ENCODE results near the gene TEAD3. TPM values are rescaled to one million over a fixed set of nuclear protein-coding genes. Genes with fewer than 3 reads are reported as not detected.

TEAD3 gene
- total and polyA plus RNA-seq, 2 experiments from 2014 or later: 15.0 to 26.5 TPM

GRCh38 chr6:35477551-35478179, 19.2 kb downstream of the TEAD3 start:
- peaks cover 19% of the 10 kb centered on the region for H3F3A ChIP-seq (replicated peaks; ENCODE audit: low read depth)
- no peaks in the 10 kb centered on the region for H3K9me2 ChIP-seq (ENCODE audit: insufficient read depth)
- ATAC-seq (no peak), DNase-seq (ENCODE audit: low spot score) (no peak)
- no peak overlapping the region for H3K4me3 ChIP-seq
- peaks cover 43% of the 10 kb centered on the region for H3K36me3 Mint-ChIP-seq (ENCODE audit: low read depth)
- 0 out of 2 replicates have a peak, but pooled peaks cover 8% of the 10 kb centered on the region for H3K36me3 ChIP-seq (ENCODE audit: insufficient read depth)
- no peak for TF ChIP-seq STAT1 (IDR thresholded peaks at IDR 0.05; ENCODE audit: unreplicated experiment)
- no peak for TF ChIP-seq EZH2phosphoT487 (IDR thresholded peaks at IDR 0.05; ENCODE audit: unreplicated experiment)
- TF ChIP-seq REST (IDR thresholded peaks at IDR 0.05; ENCODE audit: unreplicated experiment): no peak
- H3K27me3 ChIP-seq (ENCODE audit: insufficient read depth): no peaks in the 10 kb centered on the region
- no peaks in the 10 kb centered on the region for H3K4me1 ChIP-seq (ENCODE audit: insufficient read depth)
- H2AFZ ChIP-seq: no peak overlapping the region
- H3K9me3 Mint-ChIP-seq: no peaks in the 10 kb centered on the region; the same call in 1 of the 3 replicates
- H4K20me1 ChIP-seq (replicated peaks; ENCODE audit: insufficient read depth): peaks cover 6% of the 10 kb centered on the region; the same call in 1 of the 2 replicates
- H3K4me1 Mint-ChIP-seq: peaks cover 16% of the 10 kb centered on the region
- H3K27ac ChIP-seq (ENCODE audit: low read depth): no peak overlapping the region
- H3K4me3 Mint-ChIP-seq: no peak overlapping the region
- no peak overlapping the region for H3K4me2 ChIP-seq
- H3K27ac Mint-ChIP-seq: no peak overlapping the region; the same call in 1 of the 2 replicates
- H3K79me2 ChIP-seq (replicated peaks; ENCODE audit: insufficient read depth): no peaks in the 10 kb centered on the region
- peaks cover 33% of the 10 kb centered on the region for H3K27me3 Mint-ChIP-seq (ENCODE audit: insufficient read depth, low read depth, poor library complexity)

DNA sequence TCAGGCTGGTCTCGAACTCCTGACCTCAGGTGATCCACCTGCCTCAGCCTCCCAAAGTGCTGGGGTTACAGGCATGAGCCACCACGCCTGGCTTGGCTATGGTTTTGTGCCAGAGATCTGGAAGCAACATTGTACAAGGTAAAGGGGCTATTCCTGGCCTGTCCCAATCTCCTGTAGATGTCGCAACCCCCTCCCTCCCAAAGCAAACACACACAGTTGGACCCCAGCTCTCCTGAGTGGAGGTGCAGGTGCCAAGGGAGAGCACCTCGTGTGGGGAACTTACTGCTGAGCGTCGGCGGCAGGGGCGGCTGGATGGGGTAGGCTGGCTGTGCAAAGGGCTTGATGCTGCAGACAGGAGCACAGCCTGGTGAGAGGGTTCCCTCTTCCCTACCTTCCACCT, 19.9 kb downstream of the TEAD3 start:
- Mint-ChIP-seq H3K27ac (0 out of 2 replicates have a peak overlapping the region, but pooled peaks have one; percentile 56), H3K4me1 (peaks cover 20% of the 10 kb centered on the region), H3K9me3 (no peaks in the 10 kb centered on the region; the same call in 1 of the 3 replicates), H3K36me3 (ENCODE audit: low read depth) (peaks cover 49% of the 10 kb centered on the region), H3K27me3 (ENCODE audit: insufficient read depth, low read depth, poor library complexity) (peaks cover 36% of the 10 kb centered on the region), H3K4me3 (no peak overlapping the region)
- Histone ChIP-seq H2AFZ (no peak overlapping the region), H3K4me3 (no peak overlapping the region), H3K27ac (ENCODE audit: low read depth) (no peak overlapping the region), H3K4me2 (no peak overlapping the region), H3K4me1 (ENCODE audit: insufficient read depth) (peaks cover 5% of the 10 kb centered on the region; the same call in 1 of the 2 replicates), H3K36me3 (ENCODE audit: insufficient read depth) (peaks cover 14% of the 10 kb centered on the region), H3K9me2 (ENCODE audit: insufficient read depth) (no peaks in the 10 kb centered on the region), H3K27me3 (ENCODE audit: insufficient read depth) (no peaks in the 10 kb centered on the region), H4K20me1 (replicated peaks; ENCODE audit: insufficient read depth) (peaks cover 10% of the 10 kb centered on the region; the same call in 1 of the 2 replicates), H3F3A (replicated peaks; ENCODE audit: low read depth) (peaks cover 25% of the 10 kb centered on the region), H3K79me2 (replicated peaks; ENCODE audit: insufficient read depth) (no peaks in the 10 kb centered on the region)
- no peak for ATAC-seq
- TF ChIP-seq CTCF (conservative IDR thresholded peaks at IDR 0.05; ENCODE audit: low read depth in 2 of 2) (no peak), EZH2 (IDR thresholded peaks at IDR 0.05; ENCODE audit: low read depth, unreplicated experiment) (no peak)
- TF ChIP-seq, protein P1, sequence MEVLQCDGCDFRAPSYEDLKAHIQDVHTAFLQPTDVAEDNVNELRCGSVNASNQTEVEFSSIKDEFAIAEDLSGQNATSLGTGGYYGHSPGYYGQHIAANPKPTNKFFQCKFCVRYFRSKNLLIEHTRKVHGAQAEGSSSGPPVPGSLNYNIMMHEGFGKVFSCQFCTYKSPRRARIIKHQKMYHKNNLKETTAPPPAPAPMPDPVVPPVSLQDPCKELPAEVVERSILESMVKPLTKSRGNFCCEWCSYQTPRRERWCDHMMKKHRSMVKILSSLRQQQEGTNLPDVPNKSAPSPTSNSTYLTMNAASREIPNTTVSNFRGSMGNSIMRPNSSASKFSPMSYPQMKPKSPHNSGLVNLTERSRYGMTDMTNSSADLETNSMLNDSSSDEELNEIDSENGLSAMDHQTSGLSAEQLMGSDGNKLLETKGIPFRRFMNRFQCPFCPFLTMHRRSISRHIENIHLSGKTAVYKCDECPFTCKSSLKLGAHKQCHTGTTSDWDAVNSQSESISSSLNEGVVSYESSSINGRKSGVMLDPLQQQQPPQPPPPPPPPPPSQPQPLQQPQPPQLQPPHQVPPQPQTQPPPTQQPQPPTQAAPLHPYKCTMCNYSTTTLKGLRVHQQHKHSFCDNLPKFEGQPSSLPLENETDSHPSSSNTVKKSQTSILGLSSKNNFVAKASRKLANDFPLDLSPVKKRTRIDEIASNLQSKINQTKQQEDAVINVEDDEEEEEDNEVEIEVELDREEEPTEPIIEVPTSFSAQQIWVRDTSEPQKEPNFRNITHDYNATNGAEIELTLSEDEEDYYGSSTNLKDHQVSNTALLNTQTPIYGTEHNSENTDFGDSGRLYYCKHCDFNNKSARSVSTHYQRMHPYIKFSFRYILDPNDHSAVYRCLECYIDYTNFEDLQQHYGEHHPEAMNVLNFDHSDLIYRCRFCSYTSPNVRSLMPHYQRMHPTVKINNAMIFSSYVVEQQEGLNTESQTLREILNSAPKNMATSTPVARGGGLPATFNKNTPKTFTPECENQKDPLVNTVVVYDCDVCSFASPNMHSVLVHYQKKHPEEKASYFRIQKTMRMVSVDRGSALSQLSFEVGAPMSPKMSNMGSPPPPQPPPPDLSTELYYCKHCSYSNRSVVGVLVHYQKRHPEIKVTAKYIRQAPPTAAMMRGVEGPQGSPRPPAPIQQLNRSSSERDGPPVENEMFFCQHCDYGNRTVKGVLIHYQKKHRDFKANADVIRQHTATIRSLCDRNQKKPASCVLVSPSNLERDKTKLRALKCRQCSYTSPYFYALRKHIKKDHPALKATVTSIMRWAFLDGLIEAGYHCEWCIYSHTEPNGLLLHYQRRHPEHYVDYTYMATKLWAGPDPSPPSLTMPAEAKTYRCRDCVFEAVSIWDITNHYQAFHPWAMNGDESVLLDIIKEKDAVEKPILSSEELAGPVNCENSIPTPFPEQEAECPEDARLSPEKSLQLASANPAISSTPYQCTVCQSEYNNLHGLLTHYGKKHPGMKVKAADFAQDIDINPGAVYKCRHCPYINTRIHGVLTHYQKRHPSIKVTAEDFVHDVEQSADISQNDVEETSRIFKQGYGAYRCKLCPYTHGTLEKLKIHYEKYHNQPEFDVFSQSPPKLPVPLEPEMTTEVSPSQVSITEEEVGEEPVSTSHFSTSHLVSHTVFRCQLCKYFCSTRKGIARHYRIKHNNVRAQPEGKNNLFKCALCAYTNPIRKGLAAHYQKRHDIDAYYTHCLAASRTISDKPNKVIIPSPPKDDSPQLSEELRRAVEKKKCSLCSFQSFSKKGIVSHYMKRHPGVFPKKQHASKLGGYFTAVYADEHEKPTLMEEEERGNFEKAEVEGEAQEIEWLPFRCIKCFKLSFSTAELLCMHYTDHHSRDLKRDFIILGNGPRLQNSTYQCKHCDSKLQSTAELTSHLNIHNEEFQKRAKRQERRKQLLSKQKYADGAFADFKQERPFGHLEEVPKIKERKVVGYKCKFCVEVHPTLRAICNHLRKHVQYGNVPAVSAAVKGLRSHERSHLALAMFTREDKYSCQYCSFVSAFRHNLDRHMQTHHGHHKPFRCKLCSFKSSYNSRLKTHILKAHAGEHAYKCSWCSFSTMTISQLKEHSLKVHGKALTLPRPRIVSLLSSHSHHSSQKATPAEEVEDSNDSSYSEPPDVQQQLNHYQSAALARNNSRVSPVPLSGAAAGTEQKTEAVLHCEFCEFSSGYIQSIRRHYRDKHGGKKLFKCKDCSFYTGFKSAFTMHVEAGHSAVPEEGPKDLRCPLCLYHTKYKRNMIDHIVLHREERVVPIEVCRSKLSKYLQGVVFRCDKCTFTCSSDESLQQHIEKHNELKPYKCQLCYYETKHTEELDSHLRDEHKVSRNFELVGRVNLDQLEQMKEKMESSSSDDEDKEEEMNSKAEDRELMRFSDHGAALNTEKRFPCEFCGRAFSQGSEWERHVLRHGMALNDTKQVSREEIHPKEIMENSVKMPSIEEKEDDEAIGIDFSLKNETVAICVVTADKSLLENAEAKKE (CRISPR knock-in tag; IDR thresholded peaks at IDR 0.05): no peak
- DNase-seq (ENCODE audit: low spot score): no peak

Data from GM23338 (cell line).